Neural cell (in vitro differentiated cells): ENCODE data around the gene RIMS4. TPM values are rescaled to one million over a fixed set of nuclear protein-coding genes. Genes with fewer than 3 reads are reported as not detected.

ENCODE experiments used
- H2AFZ ChIP-seq: fragments of 200-600, 300-800 bp; sonication (generic), shearing (Covaris generic); 2 replicates; pipeline ENCODE4 v1.6.0; 2014; ENCODE audit warnings: low read depth, mild to moderate bottlenecking, antibody characterized with exemption, low read length, moderate library complexity
- H3F3A ChIP-seq: fragments of 200-600 bp; shearing (Covaris generic); 2 replicates; pipeline ENCODE4 v1.6.1; 2016; ENCODE audit warnings: mild to moderate bottlenecking, moderate library complexity, mixed read lengths, antibody characterized with exemption, low read length; ENCODE audit not compliant: insufficient read depth, poor library complexity, severe bottlenecking
- H3K27ac ChIP-seq: fragments of 200-600, 300-800 bp; sonication (generic), shearing (Covaris generic); 2 replicates; pipeline ENCODE4 v1.5.1; 2014; ENCODE audit warnings: mild to moderate bottlenecking, low read length, moderate library complexity
- H3K27me3 ChIP-seq: fragments of 300-800, 200-600 bp; sonication (generic), shearing (Covaris generic); 2 replicates; pipeline ENCODE4 v1.6.0; 2014; ENCODE audit warnings: mild to moderate bottlenecking, low read depth, low read length, moderate library complexity; ENCODE audit not compliant: insufficient read depth
- H3K36me3 ChIP-seq: fragments of 300-800, 200-600 bp; sonication (generic), shearing (Covaris generic); 2 replicates; pipeline ENCODE4 v1.5.1; 2014; ENCODE audit warnings: mild to moderate bottlenecking, antibody characterized with exemption, low read length, moderate library complexity; ENCODE audit not compliant: insufficient read depth
- H3K4me2 ChIP-seq: fragments of 300-800, 200-600 bp; sonication (generic), shearing (Covaris generic); 2 replicates; pipeline ENCODE4 v1.6.0; 2014; ENCODE audit warnings: mild to moderate bottlenecking, low read length
- H3K4me3 ChIP-seq: fragments of 300-800, 200-600 bp; sonication (generic), shearing (Covaris generic); 2 replicates; pipeline ENCODE4 v1.5.1; 2014; ENCODE audit warnings: mild to moderate bottlenecking, low read length, moderate library complexity
- H3K79me2 ChIP-seq: fragments of 200-600 bp; shearing (Covaris generic); replicated peaks from 2 replicates; pipeline ENCODE4 v1.6.0; 2014; ENCODE audit warnings: mild to moderate bottlenecking, low read length, moderate library complexity; ENCODE audit not compliant: insufficient read depth
- H3K9ac ChIP-seq: fragments of 300-800, 200-600 bp; sonication (generic), shearing (Covaris generic); 2 replicates; pipeline ENCODE4 v1.6.1; 2016; ENCODE audit warnings: mild to moderate bottlenecking, low read length, mixed read lengths
- H3K9me2 ChIP-seq: fragments of 200-600 bp; shearing (Covaris generic); 2 replicates; pipeline ENCODE4 v1.6.1; 2016; ENCODE audit warnings: mild to moderate bottlenecking, low read length, mixed read lengths; ENCODE audit not compliant: insufficient read depth
- H3K9me3 ChIP-seq: fragments of 200-600, 300-800 bp; sonication (generic), shearing (Covaris generic); 2 replicates; pipeline ENCODE4 v1.6.1; 2016; ENCODE audit warnings: mild to moderate bottlenecking, mixed run types, low read length, moderate library complexity, mixed read lengths
- H4K20me1 ChIP-seq: fragments of 200-600 bp; shearing (Covaris generic); 2 replicates; pipeline ENCODE4 v1.6.1; 2016; ENCODE audit warnings: mild to moderate bottlenecking, mixed run types; ENCODE audit not compliant: insufficient read depth
- CTCF ChIP-seq: fragments of 450-650 bp; IDR thresholded peaks from 2 replicates; pipeline ENCODE4 v1.5.1; 2014; ENCODE audit warnings: antibody characterized with exemption, mild to moderate bottlenecking, moderate library complexity; ENCODE audit not compliant: poor library complexity, severe bottlenecking
- EP300 ChIP-seq: fragments of 450-650 bp; conservative IDR thresholded peaks from 2 replicates; pipeline ENCODE4 v1.6.1; 2014; ENCODE audit warnings: antibody characterized with exemption, mild to moderate bottlenecking, moderate library complexity; ENCODE audit not compliant: poor library complexity, severe bottlenecking
- EZH2 ChIP-seq: fragments of 200-600, 300-800 bp; shearing (Covaris generic), sonication (generic); IDR thresholded peaks from 2 replicates; pipeline ENCODE4 v1.6.1; 2014; ENCODE audit warnings: antibody characterized with exemption, low read length, borderline replicate concordance, mild to moderate bottlenecking; ENCODE audit not compliant: insufficient read depth, poor library complexity, severe bottlenecking
- MXI1 ChIP-seq: fragments of 450-650 bp; conservative IDR thresholded peaks from 2 replicates; pipeline ENCODE4 v1.6.1; 2014; ENCODE audit warnings: antibody characterized with exemption, mild to moderate bottlenecking; ENCODE audit not compliant: poor library complexity, severe bottlenecking
- POLR2AphosphoS5 ChIP-seq: IDR thresholded peaks from 2 replicates; pipeline ENCODE4 v1.6.1; 2012
- RAD21 ChIP-seq: fragments of 450-650 bp; conservative IDR thresholded peaks from 2 replicates; pipeline ENCODE4 v1.6.1; 2014; ENCODE audit warnings: antibody characterized with exemption, mild to moderate bottlenecking, moderate library complexity
- REST ChIP-seq: IDR thresholded peaks from 2 replicates; pipeline ENCODE4 v1.6.1; 2012; ENCODE audit warnings: borderline replicate concordance
- SMC3 ChIP-seq: fragments of 450-650 bp; conservative IDR thresholded peaks from 2 replicates; pipeline ENCODE4 v1.6.1; 2014; ENCODE audit warnings: antibody characterized with exemption, mild to moderate bottlenecking, moderate library complexity; ENCODE audit not compliant: poor library complexity
- TAF1 ChIP-seq: IDR thresholded peaks from 2 replicates; pipeline ENCODE4 v1.6.1; 2012; ENCODE audit warnings: low read depth
- polyA plus RNA-seq: library from polyadenylated mRNA; depleted of rRNA; stranded (reverse); fragments of >200 nt; gene quantifications from 2 replicates; pipeline ENCODE4 v1.2.3, GENCODE V29; 2014

The RIMS4 gene
- polyA plus RNA-seq, 1 donor from 2014 or later, result 40.6 TPM

- Histone ChIP-seq H3K9me2 (no peaks in the 10 kb centered on the region), H4K20me1 (no peaks in the 10 kb centered on the region), H3K79me2 (no peaks in the 10 kb centered on the region), H3F3A (no peaks in the 10 kb centered on the region), H3K4me3 (no peak overlapping the region), H3K27me3 (no peaks in the 10 kb centered on the region), H3K9ac (no peak overlapping the region), H3K27ac (no peak overlapping the region), H2AFZ (no peak overlapping the region), H3K36me3 (no peaks in the 10 kb centered on the region), H3K4me2 (no peak overlapping the region), H3K9me3 (no peaks in the 10 kb centered on the region)
- TF ChIP-seq REST (no peak), MXI1 (no peak), SMC3 (no peak), POLR2AphosphoS5 (no peak), CTCF (no peak), EP300 (no peak), TAF1 (no peak), EZH2 (no peak), RAD21 (no peak)
Observed at GRCh38 chr20:44727039-44727438, 83.3 kb downstream of the RIMS4 start.

GRCh38 chr20:44725837-44726236, 84.5 kb downstream of the RIMS4 start:
- no peaks in the 10 kb centered on the region for H3K9me2 ChIP-seq
- TF ChIP-seq MXI1 (no peak), TAF1 (no peak), CTCF (no peak), EP300 (no peak), EZH2 (no peak), REST (no peak), SMC3 (no peak), RAD21 (no peak), POLR2AphosphoS5 (no peak)
- H2AFZ ChIP-seq, result no peak overlapping the region
- no peak overlapping the region for H3K4me3 ChIP-seq
- H3K27ac ChIP-seq, result no peak overlapping the region
- no peaks in the 10 kb centered on the region for H3K79me2 ChIP-seq
- H3K27me3 ChIP-seq, result no peaks in the 10 kb centered on the region
- H4K20me1 ChIP-seq, result no peaks in the 10 kb centered on the region
- H3F3A ChIP-seq, result no peaks in the 10 kb centered on the region
- no peaks in the 10 kb centered on the region for H3K9me3 ChIP-seq
- no peak overlapping the region for H3K9ac ChIP-seq
- H3K4me2 ChIP-seq, result no peak overlapping the region
- no peaks in the 10 kb centered on the region for H3K36me3 ChIP-seq
